ENCODE results near the gene TRMT10C.
"Not testable (repeated sequence)": the region's sequence is repeated elsewhere in the genome, so short reads cannot be mapped to it uniquely, and the experiment has no call there.

Gene TRMT10C

GRCh38 chr3:101561630-101562328 is at the start of gene TRMT10C:
Gene TRMT10C, plus strand, starts transcription at chr3:101561868. Its CDS starts 2,914 bp downstream, at chr3:101564782.
- peak; percentile 78 to 84 (median 82) for DNase-seq

- DNase-seq: no peak
These were observed 49.3 kb upstream of the TRMT10C start for GRCh38 chr3:101512396-101512645.

DNA sequence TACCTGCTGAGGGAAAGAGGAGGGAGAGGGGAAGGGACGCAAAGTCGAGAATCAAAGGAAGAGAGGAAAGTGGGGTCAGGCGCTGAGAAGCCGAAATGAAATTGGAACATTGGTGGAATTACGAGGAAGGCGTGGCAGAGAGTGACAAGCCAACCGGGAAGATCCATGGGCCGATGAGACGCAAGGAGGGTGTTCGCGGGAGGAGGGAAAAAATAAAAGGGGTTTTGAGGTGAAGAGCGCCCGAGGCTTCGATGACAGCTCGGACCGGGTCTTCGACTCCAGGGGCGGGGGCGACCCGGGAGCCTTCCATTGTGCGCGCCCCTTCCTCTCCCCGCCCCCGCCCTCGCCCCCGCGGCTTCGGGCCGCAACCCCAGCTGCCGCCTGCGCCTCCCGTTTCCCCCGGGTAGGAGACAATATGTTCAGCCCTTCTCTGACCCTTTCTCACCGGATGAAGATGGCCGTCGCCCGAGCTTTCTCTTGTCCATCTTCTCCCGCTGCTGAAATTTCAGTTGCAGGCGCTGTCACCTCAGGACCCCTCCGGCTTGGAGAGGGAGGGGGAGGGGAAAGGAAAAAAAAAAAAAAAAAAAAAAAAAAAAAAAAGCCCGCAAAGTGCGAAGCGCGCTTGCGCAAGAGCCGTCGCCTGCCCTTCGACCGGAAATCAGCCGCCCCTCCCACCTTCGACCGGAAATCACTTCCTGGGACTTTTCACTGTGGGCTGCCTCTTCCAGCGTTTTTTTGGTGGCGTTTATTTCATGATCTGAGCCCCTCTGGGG is 48.8 kb upstream of the TRMT10C start, which contains the start of gene SENP7:
Gene SENP7 (minus strand): TSS at position 567 of the 773 bp plus-strand sequence. CDS start 82 bp downstream, at position 485.
- DNase-seq: peak; percentile 32 to 59 (median 54)

- no peak for DNase-seq
These were observed 48.2 kb upstream of the TRMT10C start for GRCh38 chr3:101513419-101513986.

GRCh38 chr3:101518421-101518871 is 43.2 kb upstream of the TRMT10C start:
- DNase-seq: peak in 3 of 4 experiments; percentile 5 to 19 (median 8)

- DNase-seq: no peak
These were observed 41.8 kb upstream of the TRMT10C start for GRCh38 chr3:101519685-101520365.

DNA sequence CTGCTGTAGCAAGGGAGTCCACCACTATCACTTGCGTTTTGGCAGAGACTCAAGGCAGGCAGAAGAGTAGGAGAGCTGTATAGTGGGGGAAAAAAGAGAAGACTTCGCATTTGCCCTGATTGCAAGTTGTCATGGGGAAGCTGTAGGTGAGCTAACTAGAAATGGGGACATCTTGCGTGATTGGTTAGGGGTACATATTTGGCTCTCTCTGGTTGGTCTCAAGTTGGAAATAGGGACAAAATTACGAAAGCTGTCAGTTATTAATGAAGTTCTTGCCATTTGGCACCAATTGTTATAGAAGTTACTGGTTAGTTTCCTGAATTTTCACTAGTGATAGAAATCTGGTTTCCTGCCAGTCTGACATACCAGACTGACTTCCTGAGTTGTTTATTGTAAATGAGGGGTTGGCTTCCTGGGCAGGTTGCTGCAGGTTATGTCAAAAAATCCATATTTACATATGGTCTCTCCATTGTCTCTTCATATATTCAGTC is 40.4 kb upstream of the TRMT10C start:
- no peak for DNase-seq

DNA sequence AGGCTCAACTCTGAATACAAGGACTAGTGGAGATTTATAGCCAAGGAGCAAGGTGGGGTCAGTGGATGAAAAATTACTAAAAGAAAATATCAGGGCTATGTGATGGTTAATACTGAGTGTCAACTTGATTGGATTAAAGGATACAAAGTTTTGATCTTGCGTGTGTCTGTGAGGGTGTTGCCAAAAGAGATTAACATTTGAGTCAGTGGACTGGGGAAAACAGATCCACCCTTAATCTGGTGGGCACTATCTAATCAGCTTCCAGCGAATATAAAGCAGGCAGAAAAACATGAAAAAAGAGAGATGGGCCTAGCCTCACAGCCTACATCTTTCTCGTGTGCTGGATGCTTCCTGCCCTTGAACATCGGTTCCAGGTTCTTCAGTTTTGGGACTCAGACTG is 34.2 kb upstream of the TRMT10C start:
- no peak for DNase-seq

DNA sequence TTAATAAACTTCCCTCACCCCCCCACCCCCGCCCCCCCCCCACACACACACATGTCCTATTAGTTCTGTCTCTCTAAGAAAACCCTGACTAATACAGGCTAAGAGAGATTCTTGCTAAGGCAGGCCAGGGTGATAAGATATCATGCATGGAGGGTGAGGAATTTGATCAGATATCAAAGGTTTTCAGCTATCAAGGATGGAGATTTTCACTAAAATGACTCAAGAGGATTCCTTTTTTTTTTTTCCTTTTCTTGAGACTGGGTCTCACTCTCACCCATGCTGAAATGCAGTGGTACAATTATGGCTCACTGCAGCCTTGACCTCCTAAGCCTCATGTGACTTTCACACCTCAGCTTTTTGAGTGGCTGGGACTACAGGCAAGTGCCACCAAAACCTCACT is 33.8 kb upstream of the TRMT10C start:
- no peak for DNase-seq

- no peak for DNase-seq
These were observed 31.6 kb upstream of the TRMT10C start for GRCh38 chr3:101529816-101530685.

DNA sequence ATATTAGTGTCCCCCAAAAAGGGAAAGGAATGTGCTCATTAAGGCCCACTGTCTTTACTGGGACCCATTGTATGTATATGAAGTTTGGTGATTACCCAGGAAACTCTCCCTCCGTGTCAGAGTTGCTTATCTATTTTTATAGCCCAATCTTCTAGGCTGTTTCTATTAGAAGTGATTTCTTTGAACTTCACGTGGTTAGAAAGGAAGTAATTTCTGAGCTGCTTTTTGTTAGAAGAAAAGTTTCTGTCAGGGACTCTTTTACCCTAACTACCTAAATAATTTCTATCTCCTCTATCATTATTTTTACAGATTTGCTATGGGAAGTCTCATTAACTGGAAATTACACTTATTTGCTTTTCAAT is 31.0 kb upstream of the TRMT10C start:
- DNase-seq: no peak

DNA sequence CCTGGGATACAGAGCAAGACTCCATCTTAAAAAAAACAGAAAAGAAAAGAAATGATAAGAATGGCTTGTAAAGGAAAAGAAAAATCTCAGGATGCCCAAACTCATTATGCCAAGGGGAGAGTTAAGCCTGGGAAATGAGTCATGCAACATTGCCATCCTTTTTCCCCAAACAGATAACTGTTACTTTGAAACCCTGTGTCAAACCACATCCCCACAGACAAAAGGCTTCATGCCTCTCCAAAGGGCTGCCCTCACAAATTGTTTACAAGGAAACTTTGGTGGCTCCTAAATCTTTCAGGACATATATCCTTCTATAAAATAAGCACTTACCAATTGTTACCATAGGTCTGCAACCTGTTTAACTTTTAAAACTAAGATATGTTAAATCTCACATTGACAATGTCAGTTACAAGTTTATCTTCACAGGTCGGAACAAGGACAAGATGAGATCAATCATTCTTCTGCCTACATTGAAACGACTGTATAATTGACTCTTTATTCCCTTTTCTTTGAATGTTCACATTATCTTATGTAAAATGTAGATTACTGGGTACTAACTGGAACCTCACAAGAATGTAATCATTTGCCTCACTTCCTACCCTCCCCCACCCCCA is 30.1 kb upstream of the TRMT10C start:
- no peak for DNase-seq

- no peak for DNase-seq
These were observed 28.7 kb upstream of the TRMT10C start for GRCh38 chr3:101532783-101533602.

DNA sequence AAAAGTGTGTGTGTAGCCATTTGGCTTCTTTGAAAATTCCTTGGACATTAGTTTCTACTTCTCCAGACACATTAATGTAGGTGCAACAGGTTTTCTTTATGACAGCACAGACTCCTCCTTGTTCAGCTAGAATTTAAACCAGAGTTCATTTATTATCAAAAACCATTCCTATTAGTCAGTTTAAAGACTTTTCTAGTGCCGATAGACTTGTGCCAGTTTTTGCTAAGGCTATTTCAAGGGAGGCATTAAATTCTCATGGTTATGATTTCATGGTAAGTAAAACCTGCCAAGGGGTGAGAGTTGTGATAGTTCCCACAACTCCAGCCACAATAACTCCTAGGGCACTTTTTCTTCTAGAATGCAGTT is 28.1 kb upstream of the TRMT10C start:
- no peak for DNase-seq

DNA sequence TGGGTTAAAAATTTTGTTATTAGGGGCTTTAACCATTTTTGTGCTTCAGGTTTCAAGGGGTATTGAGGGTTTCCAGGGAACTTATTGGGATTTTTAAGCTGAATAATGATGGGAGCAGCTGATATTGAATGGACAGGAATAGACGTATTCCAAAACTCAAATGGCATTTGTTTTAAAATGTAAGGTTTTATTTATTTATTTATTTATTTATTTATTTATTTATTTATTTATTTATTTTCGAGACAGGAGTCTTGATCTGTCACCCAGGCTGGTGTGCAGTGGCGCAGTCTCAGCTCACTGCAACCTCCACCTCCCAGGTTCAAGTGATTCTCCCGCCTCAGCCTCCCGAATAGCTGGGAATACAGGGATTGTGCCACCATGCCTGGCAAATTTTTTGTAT is 26.4 kb upstream of the TRMT10C start:
- DNase-seq: no peak

DNA sequence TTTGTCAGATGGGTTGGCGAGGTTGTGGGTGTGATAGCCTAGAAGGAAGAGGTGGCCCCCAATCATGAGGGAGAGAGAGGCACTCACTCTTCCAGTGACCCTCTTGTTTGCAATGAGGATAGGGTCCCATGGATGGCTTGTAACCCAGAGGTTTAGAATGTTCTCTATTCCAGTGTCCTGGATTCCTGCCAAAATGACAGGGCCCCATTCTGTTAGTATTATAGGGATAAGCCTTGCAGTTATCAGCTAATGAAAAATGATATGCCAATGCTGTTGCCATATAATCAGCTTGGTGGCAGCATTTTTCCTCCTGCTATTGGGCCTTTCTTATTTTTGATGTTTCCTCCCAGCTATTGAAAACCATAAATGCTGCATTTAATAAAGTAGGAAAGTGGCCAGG is 25.4 kb upstream of the TRMT10C start:
- DNase-seq: no peak

GRCh38 chr3:101536955-101537354 is 24.7 kb upstream of the TRMT10C start:
- DNase-seq: not testable (repeated sequence)

DNA sequence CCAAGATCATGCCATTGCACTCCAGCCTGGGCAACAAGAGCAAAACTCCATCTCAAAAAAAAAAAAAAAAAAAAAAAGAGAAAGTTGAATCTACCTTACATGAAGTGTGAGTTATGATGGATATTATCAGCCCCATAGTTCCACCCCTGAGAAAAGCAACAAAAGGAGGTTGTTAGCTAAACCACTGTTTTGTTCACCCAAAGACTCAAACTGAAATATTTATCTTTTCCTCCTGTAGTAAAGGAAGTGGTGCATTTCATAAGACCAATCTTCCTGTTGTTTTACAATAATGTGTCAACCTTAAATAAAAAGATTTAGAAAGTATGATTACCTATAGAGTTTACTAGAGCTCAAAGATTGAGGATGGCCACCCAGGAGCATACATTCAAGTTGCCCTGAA is 18.7 kb upstream of the TRMT10C start:
- no peak for DNase-seq

GRCh38 chr3:101544161-101544850 is 17.4 kb upstream of the TRMT10C start:
- no peak for DNase-seq

- no peak for DNase-seq
These were observed 13.1 kb upstream of the TRMT10C start for GRCh38 chr3:101548527-101549105.

Data from activated CD4-positive, CD25-positive, alpha-beta regulatory T cell (primary cell).